ENCODE data around the gene CDH23.
A peak's percentile ranks its signal among the peaks of the same experiment; 100 is the strongest.

The CDH23 gene

DNA sequence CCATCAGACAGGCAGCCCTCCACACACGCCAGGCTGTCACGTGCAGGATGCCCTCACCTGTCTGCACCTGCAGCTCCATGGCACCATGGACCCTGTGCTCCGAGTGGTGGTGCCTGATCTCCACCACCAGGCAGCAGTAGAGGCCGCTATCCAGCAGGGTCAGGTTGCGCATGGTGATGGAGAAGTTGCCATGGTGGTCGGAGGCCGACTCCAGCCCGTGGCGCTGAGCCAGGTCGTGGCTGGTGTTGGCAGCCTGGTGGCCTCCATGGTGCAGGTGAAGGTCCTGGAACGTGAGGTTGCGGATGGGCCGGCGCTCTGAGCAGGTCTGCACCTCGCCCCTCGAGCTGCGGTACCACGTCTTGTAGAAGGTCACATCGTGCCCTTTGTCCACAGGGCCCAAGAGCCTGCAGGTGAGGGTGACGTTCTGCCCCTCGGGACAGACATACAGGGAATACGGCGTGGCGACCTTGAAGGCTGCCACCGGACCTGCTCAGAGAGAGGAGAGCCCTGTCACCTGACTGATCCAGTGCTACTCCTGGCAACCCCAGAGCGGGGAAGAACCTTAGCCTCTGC, 364.9 kb downstream of the CDH23 start:
- Histone ChIP-seq H3K9me3 (no peaks in the 10 kb centered on the region), H3K27me3 (no peaks in the 10 kb centered on the region), H3K4me3 (ENCODE audit: low read depth in 1 of 2, low read length in 1 of 2) (peak overlapping the region; percentile 24 to 44), H3K27ac (peak overlapping the region; percentile 99), H3K4me1 (ENCODE audit: control insufficient read depth in 1 of 2, insufficient read depth in 1 of 2, low read depth in 1 of 2, low read length in 1 of 2) (peaks cover 94 to 95% of the 10 kb centered on the region in 2 experiments), H3K36me3 (peaks cover 95% of the 10 kb centered on the region)
- TF ChIP-seq CTCF (IDR thresholded peaks at IDR 0.05): no peak

- H3K4me3 ChIP-seq (ENCODE audit: low read depth in 1 of 2, low read length in 1 of 2): peak overlapping the region in 1 of 2 experiments; percentile 44
- peaks cover 95% of the 10 kb centered on the region for H3K36me3 ChIP-seq
- no peak for TF ChIP-seq CTCF (IDR thresholded peaks at IDR 0.05)
- H3K4me1 ChIP-seq (ENCODE audit: control insufficient read depth in 1 of 2, insufficient read depth in 1 of 2, low read depth in 1 of 2, low read length in 1 of 2): peaks cover 94 to 95% of the 10 kb centered on the region in 2 experiments
- no peaks in the 10 kb centered on the region for H3K9me3 ChIP-seq
- H3K27ac ChIP-seq: peak overlapping the region; percentile 99
- H3K27me3 ChIP-seq: no peaks in the 10 kb centered on the region
Measured at GRCh38 chr10:71762324-71762723, 365.6 kb downstream of the CDH23 start.

DNA sequence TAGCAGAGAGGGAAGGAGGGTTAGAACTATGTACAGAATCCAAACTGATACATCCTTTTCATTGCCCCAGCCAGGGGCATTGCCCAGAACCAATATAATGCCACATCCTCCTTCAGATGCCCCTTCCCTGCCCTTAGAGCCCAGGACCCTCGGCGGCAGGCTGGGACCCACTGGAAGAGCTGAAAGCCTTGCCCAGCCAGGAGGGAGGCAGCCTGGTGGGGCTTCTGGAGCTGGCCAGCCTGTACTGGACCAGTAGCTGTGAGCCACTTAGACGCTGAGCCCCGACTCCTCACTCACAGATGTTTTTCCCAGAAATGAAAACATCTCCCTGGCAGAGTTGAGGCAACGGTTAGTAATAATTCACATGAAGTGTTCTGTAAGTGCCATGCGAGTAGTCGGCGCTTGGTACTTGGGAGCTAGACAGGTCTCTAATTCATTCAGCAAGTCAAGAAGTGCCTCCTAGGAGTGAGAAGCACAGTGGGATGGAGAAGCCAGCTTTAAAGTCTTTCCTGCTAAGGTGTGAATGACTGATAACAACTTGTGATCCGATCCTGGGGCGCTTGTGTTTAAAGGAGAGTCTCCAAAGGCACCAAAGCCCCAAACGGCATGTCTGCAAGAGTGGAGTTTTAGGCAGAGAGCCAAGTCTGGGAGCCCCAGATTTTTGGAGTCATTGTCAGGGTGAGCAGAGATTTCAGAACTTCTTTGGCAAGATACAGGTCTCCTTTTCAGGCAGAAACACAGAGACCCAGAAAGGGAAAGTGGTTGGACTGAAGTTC, 366.8 kb downstream of the CDH23 start:
- Histone ChIP-seq H3K27me3 (no peaks in the 10 kb centered on the region), H3K27ac (peak overlapping the region; percentile 99), H3K9me3 (no peaks in the 10 kb centered on the region), H3K36me3 (peaks cover 95% of the 10 kb centered on the region), H3K4me3 (ENCODE audit: low read depth in 1 of 2, low read length in 1 of 2) (peak overlapping the region; percentile 13 to 44), H3K4me1 (ENCODE audit: control insufficient read depth in 1 of 2, insufficient read depth in 1 of 2, low read depth in 1 of 2, low read length in 1 of 2) (peaks cover 94 to 95% of the 10 kb centered on the region in 2 experiments)
- TF ChIP-seq CTCF (IDR thresholded peaks at IDR 0.05): no peak

DNA sequence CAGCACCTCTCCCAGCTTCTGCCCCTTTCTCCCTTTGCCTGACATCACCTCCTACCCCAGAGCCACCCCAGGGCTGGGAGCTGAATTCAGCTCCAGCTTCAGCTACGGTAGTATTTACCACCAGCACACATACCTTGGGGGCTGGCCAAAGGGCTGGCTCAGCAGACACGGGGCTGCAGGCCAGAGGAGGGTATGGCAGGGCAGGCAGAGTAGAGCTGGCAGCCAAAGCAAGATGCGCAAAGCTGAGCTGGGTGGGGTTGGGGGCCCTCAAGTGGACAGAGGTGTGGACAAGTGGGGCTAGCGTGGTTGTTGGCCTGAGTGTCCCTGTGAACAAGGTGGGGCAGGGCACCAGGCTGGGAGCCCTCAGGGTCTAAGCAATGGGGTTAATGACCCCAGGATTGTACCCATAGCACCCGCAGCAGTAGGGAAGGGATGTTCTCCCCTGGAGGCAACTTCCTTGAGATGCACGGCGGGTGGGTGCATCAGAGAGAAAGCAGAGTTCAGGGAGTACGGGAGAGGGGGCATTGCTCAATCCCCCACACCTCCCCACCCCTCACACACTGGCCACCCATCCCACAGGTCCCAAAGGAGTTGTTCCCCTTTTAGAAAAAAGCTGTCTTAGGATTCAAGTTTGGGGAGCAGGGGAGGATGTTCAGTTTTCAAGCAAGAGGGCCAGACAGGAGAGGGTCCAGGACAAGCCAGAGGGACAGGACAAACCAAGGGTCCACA, 368.6 kb downstream of the CDH23 start:
- H3K4me1 ChIP-seq (ENCODE audit: control insufficient read depth in 1 of 2, insufficient read depth in 1 of 2, low read depth in 1 of 2, low read length in 1 of 2): peaks cover 96 to 100% of the 10 kb centered on the region in 2 experiments
- peaks cover 99% of the 10 kb centered on the region for H3K36me3 ChIP-seq
- H3K4me3 ChIP-seq (ENCODE audit: low read depth in 1 of 2, low read length in 1 of 2): peak overlapping the region; percentile 99 to 100
- no peaks in the 10 kb centered on the region for H3K9me3 ChIP-seq
- no peaks in the 10 kb centered on the region for H3K27me3 ChIP-seq
- no peak for TF ChIP-seq CTCF (IDR thresholded peaks at IDR 0.05)
- H3K27ac ChIP-seq: peak overlapping the region; percentile 99

DNA sequence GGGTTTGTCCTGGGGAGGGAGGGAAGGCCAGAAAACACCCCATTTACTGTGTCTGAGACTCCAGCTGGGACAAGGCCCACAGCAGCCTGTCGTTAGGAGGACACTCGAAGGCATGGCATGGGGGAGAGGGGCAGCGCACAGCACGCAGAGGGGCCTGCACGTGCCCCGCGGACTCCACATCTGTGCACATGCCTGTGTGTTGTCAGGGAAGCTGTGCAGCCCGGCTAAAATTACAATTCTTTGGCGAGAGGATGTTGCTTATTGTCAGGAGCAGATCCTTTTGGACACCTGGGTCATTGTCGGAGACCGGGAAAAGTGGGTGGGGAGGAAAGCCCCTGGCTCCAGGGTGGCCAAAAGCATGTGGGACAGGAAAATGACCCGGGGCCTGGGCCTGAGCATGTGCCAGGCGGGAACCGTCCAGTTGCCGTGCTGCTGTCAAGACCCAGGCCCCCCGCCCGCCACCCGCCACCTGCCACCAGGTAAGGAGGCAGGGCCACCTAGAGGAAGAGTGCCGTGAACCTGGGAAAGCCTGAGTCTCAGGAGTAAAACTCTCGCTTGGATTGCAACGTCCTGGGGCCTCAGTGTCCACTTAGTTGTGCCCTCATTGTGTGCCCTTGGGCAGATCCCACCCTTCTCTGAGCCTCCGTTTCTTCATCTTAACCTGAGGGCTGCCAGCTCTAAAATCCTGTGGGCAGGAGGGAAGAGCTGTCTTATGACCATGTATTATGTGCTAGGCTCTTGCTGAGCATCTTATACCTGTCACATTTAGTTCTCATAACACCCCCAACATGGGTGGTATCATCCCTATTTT, 369.4 kb downstream of the CDH23 start:
- peak overlapping the region; percentile 99 to 100 for H3K4me3 ChIP-seq (ENCODE audit: low read depth in 1 of 2, low read length in 1 of 2)
- peaks cover 94 to 100% of the 10 kb centered on the region in 2 experiments for H3K4me1 ChIP-seq (ENCODE audit: control insufficient read depth in 1 of 2, insufficient read depth in 1 of 2, low read depth in 1 of 2, low read length in 1 of 2)
- H3K27ac ChIP-seq: peak overlapping the region; percentile 99
- no peaks in the 10 kb centered on the region for H3K9me3 ChIP-seq
- no peak for TF ChIP-seq CTCF (IDR thresholded peaks at IDR 0.05)
- H3K27me3 ChIP-seq: no peaks in the 10 kb centered on the region
- H3K36me3 ChIP-seq: peaks cover 99% of the 10 kb centered on the region

All from neutrophil (primary cell).